ENCODE data around the gene RAB3IP. TPM values are rescaled to one million over a fixed set of nuclear protein-coding genes. Genes with fewer than 3 reads are reported as not detected.

Gene RAB3IP
- total RNA-seq (10 to 100 TPM; 13.9 to 33.0 (median 27.8) TPM), polyA plus RNA-seq (10 to 100 TPM; 14.4 to 26.5 (median 17.7) TPM)
- long read RNA-seq, donor 1 = 0 reads
- long read RNA-seq, donor 2, full-length matches to known transcripts = 2 of 2 reads
- long read RNA-seq, donor 2, partial matches to known transcripts = 0 of 2 reads
- long read RNA-seq, donor 2, other reads (novel, unspliced or antisense) = 0 of 2 reads
- long read RNA-seq, donor 3, transcript RAB3IP-201 (11 exons, 3,690 nt) = major isoform, 5 of 6 reads
- long read RNA-seq, donor 3, partial matches to known transcripts = 0 of 6 reads
- long read RNA-seq, donor 3, other reads (novel, unspliced or antisense) = 0 of 6 reads
- long read RNA-seq, donor 4 = 0 reads
- long read RNA-seq, donor 5, partial matches to known transcripts = 0 of 1 reads
- long read RNA-seq, donor 5, other reads (novel, unspliced or antisense) = 0 of 1 reads
- long read RNA-seq, donor 6, full-length matches to known transcripts = 12 of 12 reads
- long read RNA-seq, donor 6, partial matches to known transcripts = 0 of 12 reads
- long read RNA-seq, donor 6, other reads (novel, unspliced or antisense) = 0 of 12 reads
- long read RNA-seq, donor 7, full-length matches to known transcripts = 1 of 1 reads
- long read RNA-seq, donor 7, partial matches to known transcripts = 0 of 1 reads
- long read RNA-seq, donor 7, other reads (novel, unspliced or antisense) = 0 of 1 reads
- long read RNA-seq, donor 8, partial matches to known transcripts = 0 of 1 reads
- long read RNA-seq, donor 8, other reads (novel, unspliced or antisense) = 0 of 1 reads
- long read RNA-seq, donor 9, partial matches to known transcripts = 0 of 2 reads
- long read RNA-seq, donor 9, other reads (novel, unspliced or antisense) = 0 of 2 reads
- long read RNA-seq, donor 10, partial matches to known transcripts = 0 of 2 reads
- long read RNA-seq, donor 10, other reads (novel, unspliced or antisense) = 0 of 2 reads

- Histone ChIP-seq H3K4me1 (peaks cover 8 to 26% (median 18%) of the 10 kb centered on the region in 4 donors), H3K9me3 (no peaks in the 10 kb centered on the region), H3K36me3 (no peaks in the 10 kb centered on the region), H3K4me3 (peak within 1 kb of the TSS; percentile 86 to 94 (median 92)), H3K27me3 (no peaks in the 10 kb centered on the region), H3K27ac (peak within 1 kb of the TSS; percentile 91 to 100 (median 94))
- intact Hi-C loops (cut with DNase I; ENCODE audit: low total_unique reads) = no loop called here
- peak in 2 of 3 donors; percentile 61 to 81 for TF ChIP-seq POLR2AphosphoS5 (IDR thresholded peaks at IDR 0.05)
- peak in 3 of 7 experiments; percentile 61 to 81 (median 73) for TF ChIP-seq CTCF (IDR thresholded peaks at IDR 0.05)
- TF ChIP-seq EP300 (IDR thresholded peaks at IDR 0.05) = no peak
- 1 to 7% (median 2%) methylated on average over 26 to 110 of the region's 110 CpGs for WGBS, 5 donors
- peak; percentile 94 to 97 for DNase-seq
Measured at GRCh38 chr12:69738351-69739286, at the start of gene RAB3IP. TSS of gene RAB3IP (plus strand) at chr12:69738860. CDS start at chr12:69755409, 16,549 bp downstream.

- Histone ChIP-seq H3K4me3 (no peak overlapping the region), H3K27me3 (no peaks in the 10 kb centered on the region), H3K36me3 (no peaks in the 10 kb centered on the region), H3K27ac (no peak overlapping the region), H3K9me3 (no peaks in the 10 kb centered on the region), H3K4me1 (no peaks in the 10 kb centered on the region)
- no peak for TF ChIP-seq POLR2AphosphoS5 (IDR thresholded peaks at IDR 0.05)
- no peak for TF ChIP-seq POLR2A (IDR thresholded peaks at IDR 0.05)
- no peak for TF ChIP-seq CTCF (IDR thresholded peaks at IDR 0.05)
- WGBS, 5 donors = 76 to 83% (median 78%) methylated on average over 2 of the region's 2 CpGs
- intact Hi-C loops (cut with DNase I; ENCODE audit: low total_unique reads) = no loop called here
- DNase-seq = no peak
Measured at GRCh38 chr12:69689638-69690037, 49.0 kb upstream of the RAB3IP start.

- H3K9me3 ChIP-seq = no peaks in the 10 kb centered on the region
- TF ChIP-seq POLR2AphosphoS5 (IDR thresholded peaks at IDR 0.05) = no peak
- TF ChIP-seq POLR2A (IDR thresholded peaks at IDR 0.05) = no peak
- TF ChIP-seq CTCF (IDR thresholded peaks at IDR 0.05) = no peak
- no peak for TF ChIP-seq EP300 (IDR thresholded peaks at IDR 0.05)
- no peak for DNase-seq
- no peak overlapping the region for H3K27ac ChIP-seq
- no peaks in the 10 kb centered on the region for H3K4me1 ChIP-seq
- H3K4me3 ChIP-seq = no peak overlapping the region
- 59 to 69% (median 65%) methylated on average over 7 of the region's 7 CpGs for WGBS, 5 donors
- no peaks in the 10 kb centered on the region for H3K27me3 ChIP-seq
- intact Hi-C loops (cut with DNase I; ENCODE audit: low total_unique reads) = no loop called here
- H3K36me3 ChIP-seq = no peaks in the 10 kb centered on the region
Measured at GRCh38 chr12:69694123-69694522, 44.5 kb upstream of the RAB3IP start.
